HEK293T (cell line): ENCODE measurements around the gene TBC1D22A.

ENCODE experiments used
- CTCF ChIA-PET: fragments of 350-600 bp; formaldehyde crosslinking; extraction: SDS; loops from one replicate; lab custom pipeline; 2021; ENCODE audit warnings: antibody characterized with exemption, inconsistent platforms; lab: Yijun Ruan, JAX
- POLR2A ChIA-PET: fragments of 350-600 bp; formaldehyde crosslinking; extraction: SDS; loops from one replicate; lab custom pipeline; 2020; ENCODE audit warnings: antibody characterized with exemption, inconsistent platforms; lab: Yijun Ruan, JAX
- DNase-seq: peaks from one replicate; pipeline ENCODE4 v3.0.0; 2012; ENCODE audit warnings: mixed read lengths; ENCODE audit errors: extremely low spot score
- ARNT ChIP-seq: fragments of 450-650 bp; IDR thresholded peaks from 2 replicates; pipeline ENCODE4 v1.6.1; 2017; ENCODE audit warnings: mild to moderate bottlenecking
- BHLHE40 ChIP-seq: fragments of 450-650 bp; IDR thresholded peaks from 2 replicates; pipeline ENCODE4 v1.6.1; 2016; ENCODE audit warnings: mild to moderate bottlenecking, moderate library complexity, borderline replicate concordance
- CTBP1 ChIP-seq: fragments of 450-650 bp; IDR thresholded peaks from 2 replicates; pipeline ENCODE4 v1.6.1; 2016; ENCODE audit warnings: borderline replicate concordance
- ELF4 ChIP-seq: fragments of 450-650 bp; IDR thresholded peaks from 2 replicates; pipeline ENCODE4 v1.6.1; 2017; ENCODE audit warnings: antibody characterized with exemption
- FOXA1 ChIP-seq: fragments of 450-650 bp; IDR thresholded peaks from 2 replicates; pipeline ENCODE4 v1.6.1; 2016; ENCODE audit warnings: mild to moderate bottlenecking
- FOXK2 ChIP-seq: fragments of 450-650 bp; IDR thresholded peaks from 2 replicates; pipeline ENCODE4 v1.6.1; 2016; ENCODE audit warnings: mild to moderate bottlenecking
- FOXM1 ChIP-seq: fragments of 450-650 bp; IDR thresholded peaks from 2 replicates; pipeline ENCODE4 v1.6.1; 2017; ENCODE audit warnings: mild to moderate bottlenecking, borderline replicate concordance
- HDGF ChIP-seq: fragments of 450-650 bp; IDR thresholded peaks from 2 replicates; pipeline ENCODE4 v1.6.1; 2017; ENCODE audit warnings: antibody characterized with exemption, borderline replicate concordance
- L3MBTL2 ChIP-seq: fragments of 450-650 bp; conservative IDR thresholded peaks from 2 replicates; pipeline ENCODE4 v1.6.1; 2016; ENCODE audit warnings: mild to moderate bottlenecking
- LEF1 ChIP-seq: fragments of 450-650 bp; IDR thresholded peaks from 2 replicates; pipeline ENCODE4 v1.6.1; 2017; ENCODE audit warnings: mild to moderate bottlenecking, borderline replicate concordance
- NFRKB ChIP-seq: fragments of 450-650 bp; IDR thresholded peaks from 2 replicates; pipeline ENCODE4 v1.6.1; 2016; ENCODE audit warnings: mild to moderate bottlenecking, moderate library complexity
- PKNOX1 ChIP-seq: fragments of 450-650 bp; IDR thresholded peaks from 2 replicates; pipeline ENCODE4 v1.6.1; 2016
- SP1 ChIP-seq: fragments of 450-650 bp; IDR thresholded peaks from 2 replicates; pipeline ENCODE4 v1.6.1; 2017
- SUZ12 ChIP-seq: fragments of 450-650 bp; IDR thresholded peaks from 2 replicates; pipeline ENCODE4 v1.6.1; 2016; ENCODE audit warnings: mild to moderate bottlenecking
- TARDBP ChIP-seq: fragments of 450-650 bp; IDR thresholded peaks from 2 replicates; pipeline ENCODE4 v1.6.1; 2016
- ZNF384 ChIP-seq: fragments of 450-650 bp; IDR thresholded peaks from 2 replicates; pipeline ENCODE4 v1.6.1; 2016

Gene TBC1D22A

GRCh38 chr22:46857142-46857884 lies 94.9 kb downstream of the TBC1D22A start:
- POLR2A ChIA-PET = no interaction called here
- no peak for DNase-seq
- CTCF ChIA-PET = no interaction called here
- TF ChIP-seq TARDBP (no peak), BHLHE40 (no peak), SUZ12 (no peak)

GRCh38 chr22:46857885-46858143 lies 95.4 kb downstream of the TBC1D22A start:
- no peak for DNase-seq
- TF ChIP-seq SUZ12 (no peak), L3MBTL2 (no peak), PKNOX1 (no peak), FOXA1 (no peak), ZNF384 (no peak), TARDBP (no peak), LEF1 (no peak), BHLHE40 (no peak), ELF4 (no peak), CTBP1 (no peak), FOXK2 (no peak), SP1 (no peak), ARNT (no peak), FOXM1 (no peak), NFRKB (no peak), HDGF (no peak)
- ChIA-PET POLR2A (no interaction called here), CTCF (no interaction called here)

GRCh38 chr22:46858181-46858771 lies 95.8 kb downstream of the TBC1D22A start:
- ChIA-PET POLR2A (no interaction called here), CTCF (no interaction called here)
- no peak for TF ChIP-seq FOXM1
- no peak for TF ChIP-seq SP1
- no peak for TF ChIP-seq NFRKB
- no peak for TF ChIP-seq TARDBP
- no peak for TF ChIP-seq LEF1
- TF ChIP-seq ZNF384 = no peak
- DNase-seq = no peak

- ChIA-PET CTCF (no interaction called here), POLR2A (no interaction called here)
- no peak for TF ChIP-seq BHLHE40
- no peak for TF ChIP-seq SP1
- no peak for DNase-seq
These were observed 98.1 kb downstream of the TBC1D22A start for GRCh38 chr22:46860562-46860961.

- POLR2A ChIA-PET = no interaction called here
- DNase-seq = no peak
- TF ChIP-seq FOXA1 = no peak
- no peak for TF ChIP-seq SP1
- TF ChIP-seq L3MBTL2 = no peak
- no peak for TF ChIP-seq FOXK2
- no peak for TF ChIP-seq HDGF
- CTCF ChIA-PET = no interaction called here
These were observed 99.3 kb downstream of the TBC1D22A start for GRCh38 chr22:46861468-46862367.

GRCh38 chr22:46862418-46863324 lies 100.2 kb downstream of the TBC1D22A start:
- TF ChIP-seq HDGF = no peak
- no peak for DNase-seq
- POLR2A ChIA-PET = no interaction called here
- CTCF ChIA-PET = no interaction called here

- POLR2A ChIA-PET = no interaction called here
- no peak for TF ChIP-seq SP1
- no peak for TF ChIP-seq LEF1
- TF ChIP-seq BHLHE40 = no peak
- CTCF ChIA-PET = no interaction called here
- no peak for DNase-seq
These were observed 101.3 kb downstream of the TBC1D22A start for GRCh38 chr22:46863794-46864193.
